Osteocyte (in vitro differentiated cells): Measurements from ENCODE around the gene MEDAG. TPM values are rescaled to one million over a fixed set of nuclear protein-coding genes. Genes with fewer than 3 reads are reported as not detected.

Source experiments
- DNase-seq: peaks from one replicate; pipeline ENCODE4 v3.0.0; 2021; ENCODE audit warnings: mixed read lengths; ENCODE audit not compliant: unreplicated experiment; ENCODE audit errors: extremely low spot score
- H3K27ac Mint-ChIP-seq: one replicate; pipeline ENCODE4 v1.8.0; 2021; ENCODE audit warnings: mild to moderate bottlenecking, mixed read lengths; ENCODE audit not compliant: unreplicated experiment
- H3K27me3 Mint-ChIP-seq: one replicate; pipeline ENCODE4 v1.8.0; 2021; ENCODE audit warnings: mixed read lengths; ENCODE audit not compliant: unreplicated experiment
- H3K36me3 Mint-ChIP-seq: one replicate; pipeline ENCODE4 v1.8.0; 2021; ENCODE audit warnings: mixed read lengths; ENCODE audit not compliant: unreplicated experiment
- H3K4me1 Mint-ChIP-seq: one replicate; pipeline ENCODE4 v1.8.0; 2021; ENCODE audit warnings: mixed read lengths; ENCODE audit not compliant: unreplicated experiment
- H3K4me3 Mint-ChIP-seq: one replicate; pipeline ENCODE4 v1.8.0; 2021; ENCODE audit warnings: mild to moderate bottlenecking, moderate library complexity, mixed read lengths; ENCODE audit not compliant: unreplicated experiment
- H3K9me3 Mint-ChIP-seq: one replicate; pipeline ENCODE4 v1.8.0; 2021; ENCODE audit warnings: mixed read lengths; ENCODE audit not compliant: unreplicated experiment
- CTCF ChIP-seq: fragments of 200-600 bp; sonication (generic); IDR thresholded peaks from 2 replicates; pipeline ENCODE4 v1.5.0; 2021; ENCODE audit warnings: antibody characterized with exemption, mild to moderate bottlenecking, moderate library complexity
- total RNA-seq: library from RNA; stranded (reverse); gene quantifications from 2 replicates; pipeline ENCODE4 v1.2.1, GENCODE V29; 2021

The MEDAG gene
- total RNA-seq, 1 donor from 2014 or later: 2.7 TPM

GRCh38 chr13:30928978-30929377 is 22.9 kb downstream of the MEDAG start:
- DNase-seq: no peak
- Mint-ChIP-seq H3K36me3 (no peaks in the 10 kb centered on the region), H3K9me3 (no peaks in the 10 kb centered on the region), H3K4me1 (peaks cover 9% of the 10 kb centered on the region), H3K27me3 (peaks cover 19% of the 10 kb centered on the region), H3K27ac (no peak overlapping the region), H3K4me3 (no peak overlapping the region)
- TF ChIP-seq CTCF: no peak

- H3K9me3 Mint-ChIP-seq: peaks cover 5% of the 10 kb centered on the region
- H3K27ac Mint-ChIP-seq: no peak within 1 kb of the TSS
- H3K4me1 Mint-ChIP-seq: peaks cover 4% of the 10 kb centered on the region
- H3K36me3 Mint-ChIP-seq: no peaks in the 10 kb centered on the region
- H3K4me3 Mint-ChIP-seq: no peak within 1 kb of the TSS
- DNase-seq: no peak
- TF ChIP-seq CTCF: no peak
- H3K27me3 Mint-ChIP-seq: peaks cover 34% of the 10 kb centered on the region
These were observed 26.6 kb downstream of the MEDAG start, which contains the start of gene TEX26 for GRCh38 chr13:30932481-30933353. Gene TEX26, plus strand, starts transcription at chr13:30932656. Its CDS starts 60 bp downstream, at chr13:30932716.

GRCh38 chr13:30933354-30933670 is 27.2 kb downstream of the MEDAG start:
- Mint-ChIP-seq H3K4me1 (peaks cover 4% of the 10 kb centered on the region), H3K36me3 (no peaks in the 10 kb centered on the region), H3K4me3 (no peak overlapping the region), H3K27ac (no peak overlapping the region), H3K27me3 (peaks cover 34% of the 10 kb centered on the region), H3K9me3 (peaks cover 5% of the 10 kb centered on the region)
- DNase-seq: no peak
- TF ChIP-seq CTCF: no peak

- peaks cover 4% of the 10 kb centered on the region for H3K4me1 Mint-ChIP-seq
- no peak overlapping the region for H3K27ac Mint-ChIP-seq
- no peak for DNase-seq
- H3K27me3 Mint-ChIP-seq: peaks cover 31% of the 10 kb centered on the region
- no peak for TF ChIP-seq CTCF
- H3K9me3 Mint-ChIP-seq: peaks cover 5% of the 10 kb centered on the region
- H3K36me3 Mint-ChIP-seq: no peaks in the 10 kb centered on the region
- no peak overlapping the region for H3K4me3 Mint-ChIP-seq
These were observed 28.3 kb downstream of the MEDAG start for GRCh38 chr13:30934381-30934780.

GRCh38 chr13:30934803-30935202 is 28.7 kb downstream of the MEDAG start:
- peaks cover 31% of the 10 kb centered on the region for H3K27me3 Mint-ChIP-seq

More at GRCh38 chr13:30934803-30935202, 28.7 kb downstream of the MEDAG start:
- Mint-ChIP-seq H3K4me1 (peaks cover 4% of the 10 kb centered on the region), H3K9me3 (peaks cover 5% of the 10 kb centered on the region), H3K4me3 (no peak overlapping the region), H3K36me3 (no peaks in the 10 kb centered on the region), H3K27ac (no peak overlapping the region)
- DNase-seq: no peak
- TF ChIP-seq CTCF: no peak
